Measurements from ENCODE around the gene CDK16.

CDK16 gene

DNA sequence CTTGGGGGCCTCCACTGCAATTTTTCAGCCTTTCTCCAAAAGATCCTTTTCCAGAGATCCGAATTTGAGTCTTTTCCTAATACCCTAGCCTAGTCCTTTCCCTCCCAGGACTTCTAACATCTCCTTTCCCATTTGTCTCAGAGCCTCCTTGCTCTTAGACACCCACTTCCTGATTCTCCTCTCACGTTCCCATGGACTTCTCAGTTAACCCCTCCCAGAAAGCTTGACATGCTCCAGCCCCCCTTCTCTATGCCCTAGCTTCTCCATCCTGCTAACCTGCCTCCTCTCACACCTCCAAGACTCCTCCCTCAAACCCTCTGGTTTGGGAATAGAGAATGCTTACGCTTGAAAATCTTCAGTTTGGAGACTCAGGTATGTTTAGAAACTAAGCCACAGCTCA, 22.4 kb upstream of the CDK16 start:
- ChIA-PET POLR2A (no interaction called here), CTCF (interaction anchor here (0.9 to 1.5 kb wide), 4 partner anchors 22 to 327 kb away, joined by 3 to 4 read pairs (median 3); partner anchors contain the start of gene CDK16)
- DNase-seq (ENCODE audit: extremely low spot score): no peak
- TF ChIP-seq, protein P1, sequence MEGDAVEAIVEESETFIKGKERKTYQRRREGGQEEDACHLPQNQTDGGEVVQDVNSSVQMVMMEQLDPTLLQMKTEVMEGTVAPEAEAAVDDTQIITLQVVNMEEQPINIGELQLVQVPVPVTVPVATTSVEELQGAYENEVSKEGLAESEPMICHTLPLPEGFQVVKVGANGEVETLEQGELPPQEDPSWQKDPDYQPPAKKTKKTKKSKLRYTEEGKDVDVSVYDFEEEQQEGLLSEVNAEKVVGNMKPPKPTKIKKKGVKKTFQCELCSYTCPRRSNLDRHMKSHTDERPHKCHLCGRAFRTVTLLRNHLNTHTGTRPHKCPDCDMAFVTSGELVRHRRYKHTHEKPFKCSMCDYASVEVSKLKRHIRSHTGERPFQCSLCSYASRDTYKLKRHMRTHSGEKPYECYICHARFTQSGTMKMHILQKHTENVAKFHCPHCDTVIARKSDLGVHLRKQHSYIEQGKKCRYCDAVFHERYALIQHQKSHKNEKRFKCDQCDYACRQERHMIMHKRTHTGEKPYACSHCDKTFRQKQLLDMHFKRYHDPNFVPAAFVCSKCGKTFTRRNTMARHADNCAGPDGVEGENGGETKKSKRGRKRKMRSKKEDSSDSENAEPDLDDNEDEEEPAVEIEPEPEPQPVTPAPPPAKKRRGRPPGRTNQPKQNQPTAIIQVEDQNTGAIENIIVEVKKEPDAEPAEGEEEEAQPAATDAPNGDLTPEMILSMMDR (IDR thresholded peaks at IDR 0.05; ENCODE audit: control extremely low read depth, extremely low read depth, low read depth, missing control alignments): no peak

- POLR2A ChIA-PET: no interaction called here
- CTCF ChIA-PET: interaction anchor here (0.9 to 1.4 kb wide), 3 partner anchors 9 to 326 kb away, joined by 3 to 5 read pairs (median 3); partner anchors contain the start of gene CDK16
- DNase-seq (ENCODE audit: extremely low spot score): no peak
- TF ChIP-seq, protein P1 (IDR thresholded peaks at IDR 0.05; ENCODE audit: control extremely low read depth, extremely low read depth, low read depth, missing control alignments): no peak
Observed at GRCh38 chrX:47197526-47197925, 21.0 kb upstream of the CDK16 start.

- POLR2A ChIA-PET: no interaction called here
Observed at GRCh38 chrX:47198026-47198686, 20.3 kb upstream of the CDK16 start.

GRCh38 chrX:47198687-47199080, 19.8 kb upstream of the CDK16 start:
- TF ChIP-seq, protein P1 (IDR thresholded peaks at IDR 0.05; ENCODE audit: control extremely low read depth, extremely low read depth, low read depth, missing control alignments): no peak
- CTCF ChIA-PET: no interaction called here
- POLR2A ChIA-PET: no interaction called here
- no peak for DNase-seq (ENCODE audit: extremely low spot score)

More at GRCh38 chrX:47198026-47198686, 20.3 kb upstream of the CDK16 start:
- CTCF ChIA-PET: interaction anchor here (1.4 kb wide), 1 partner anchor 9 kb away, joined by 3 read pairs; no protein-coding TSS in a partner anchor
- TF ChIP-seq, protein P1 (IDR thresholded peaks at IDR 0.05; ENCODE audit: control extremely low read depth, extremely low read depth, low read depth, missing control alignments): no peak
- no peak for DNase-seq (ENCODE audit: extremely low spot score)

DNA sequence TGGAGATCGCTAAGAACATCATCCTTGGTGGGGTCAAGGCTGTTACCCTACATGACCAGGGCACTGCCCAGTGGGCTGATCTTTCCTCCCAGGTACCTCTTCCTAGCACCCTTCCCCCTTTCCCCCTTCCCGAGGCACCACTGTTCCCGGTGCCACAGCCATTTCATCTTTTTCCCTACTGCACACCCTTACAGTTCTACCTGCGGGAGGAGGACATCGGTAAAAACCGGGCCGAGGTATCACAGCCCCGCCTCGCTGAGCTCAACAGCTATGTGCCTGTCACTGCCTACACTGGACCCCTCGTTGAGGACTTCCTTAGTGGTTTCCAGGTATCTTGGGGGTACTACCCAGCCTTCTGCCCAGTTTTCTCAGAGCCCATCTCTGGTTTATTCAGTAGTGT, 19.2 kb upstream of the CDK16 start:
- POLR2A ChIA-PET: no interaction called here
- TF ChIP-seq, protein P1 (IDR thresholded peaks at IDR 0.05; ENCODE audit: control extremely low read depth, extremely low read depth, low read depth, missing control alignments): no peak
- DNase-seq (ENCODE audit: extremely low spot score): no peak
- CTCF ChIA-PET: no interaction called here

GRCh38 chrX:47200385-47201150, 17.9 kb upstream of the CDK16 start:
- TF ChIP-seq, protein P1 (IDR thresholded peaks at IDR 0.05; ENCODE audit: control extremely low read depth, extremely low read depth, low read depth, missing control alignments): no peak
- DNase-seq (ENCODE audit: extremely low spot score): no peak
- ChIA-PET CTCF (interaction anchor here (0.9 kb wide), 1 partner anchor 323 kb away, joined by 3 read pairs; no protein-coding TSS in a partner anchor), POLR2A (no interaction called here)
